Memory B cell (primary cell): ENCODE data around the gene CARD9.
"Not testable (repeated sequence)": the region's sequence is repeated elsewhere in the genome, so short reads cannot be mapped to it uniquely, and the experiment has no call there.

Experiments used
- ATAC-seq: fragments of 150-1000 bp; cut with Tn5 transposase; 2 replicates; pipeline ENCODE4 v1.10.0; 2021; ENCODE audit warnings: low read depth, mild to moderate bottlenecking, moderate library complexity
- DNase-seq, 2 donors: peaks; one replicate each; pipeline ENCODE4 v3.0.0; 2022; ENCODE audit warnings: low spot score in 2 of 2
- H3K27ac Mint-ChIP-seq: one replicate; pipeline ENCODE4 v1.8.0; 2022; ENCODE audit warnings: mild to moderate bottlenecking, moderate library complexity, mixed read lengths
- H3K27me3 Mint-ChIP-seq: one replicate; pipeline ENCODE4 v1.8.0; 2022; ENCODE audit warnings: mixed read lengths
- H3K36me3 Mint-ChIP-seq: one replicate; pipeline ENCODE4 v1.8.0; 2022; ENCODE audit warnings: mild to moderate bottlenecking, mixed read lengths
- H3K4me1 Mint-ChIP-seq: one replicate; pipeline ENCODE4 v1.8.0; 2022; ENCODE audit warnings: mixed read lengths
- H3K4me3 Mint-ChIP-seq: one replicate; pipeline ENCODE4 v1.8.0; 2022; ENCODE audit warnings: mild to moderate bottlenecking, moderate library complexity, mixed read lengths
- H3K9me3 Mint-ChIP-seq: one replicate; pipeline ENCODE4 v1.8.0; 2022; ENCODE audit warnings: mixed read lengths

CARD9 gene

GRCh38 chr9:136358888-136359287 is 14.6 kb downstream of the CARD9 start:
- ATAC-seq: no peak
- H3K36me3 Mint-ChIP-seq: peaks cover 1% of the 10 kb centered on the region

DNA sequence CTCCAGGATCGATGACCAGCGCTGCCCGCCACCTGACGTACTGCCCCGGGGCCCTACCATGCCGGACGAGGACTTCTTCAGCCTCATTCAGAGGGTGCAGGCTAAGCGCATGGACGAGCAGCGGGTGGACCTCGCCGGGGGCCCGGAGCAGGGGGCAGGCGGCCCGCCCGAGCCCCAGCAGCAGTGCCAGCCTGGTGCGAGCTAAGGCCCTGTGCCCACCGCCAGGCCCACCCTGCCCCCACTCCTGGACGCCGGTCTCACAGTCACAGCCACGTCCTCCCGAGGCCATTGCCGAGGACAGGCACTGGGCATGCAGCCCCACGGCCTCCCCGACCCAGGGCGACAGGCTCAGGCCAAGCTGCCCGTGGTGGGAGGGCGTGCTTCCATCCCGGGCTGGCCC is 15.5 kb downstream of the CARD9 start:
- no peak for DNase-seq
- no peak for ATAC-seq
- Mint-ChIP-seq H3K36me3 (peaks cover 1% of the 10 kb centered on the region), H3K27ac (no peak overlapping the region), H3K4me3 (no peak overlapping the region), H3K27me3 (peaks cover 6% of the 10 kb centered on the region), H3K9me3 (no peaks in the 10 kb centered on the region), H3K4me1 (peaks cover 4% of the 10 kb centered on the region)

More at GRCh38 chr9:136358888-136359287, 14.6 kb downstream of the CARD9 start:
- DNase-seq: no peak
- Mint-ChIP-seq H3K4me3 (no peak overlapping the region), H3K4me1 (peaks cover 4% of the 10 kb centered on the region), H3K27ac (no peak overlapping the region), H3K9me3 (no peaks in the 10 kb centered on the region), H3K27me3 (peaks cover 6% of the 10 kb centered on the region)

GRCh38 chr9:136357202-136357725 is 16.2 kb downstream of the CARD9 start:
- no peaks in the 10 kb centered on the region for H3K9me3 Mint-ChIP-seq
- DNase-seq (no peak), ATAC-seq (no peak)
- H3K4me1 Mint-ChIP-seq: peaks cover 4% of the 10 kb centered on the region
- no peak overlapping the region for H3K27ac Mint-ChIP-seq
- no peak overlapping the region for H3K4me3 Mint-ChIP-seq
- peaks cover 6% of the 10 kb centered on the region for H3K27me3 Mint-ChIP-seq
- no peaks in the 10 kb centered on the region for H3K36me3 Mint-ChIP-seq

DNA sequence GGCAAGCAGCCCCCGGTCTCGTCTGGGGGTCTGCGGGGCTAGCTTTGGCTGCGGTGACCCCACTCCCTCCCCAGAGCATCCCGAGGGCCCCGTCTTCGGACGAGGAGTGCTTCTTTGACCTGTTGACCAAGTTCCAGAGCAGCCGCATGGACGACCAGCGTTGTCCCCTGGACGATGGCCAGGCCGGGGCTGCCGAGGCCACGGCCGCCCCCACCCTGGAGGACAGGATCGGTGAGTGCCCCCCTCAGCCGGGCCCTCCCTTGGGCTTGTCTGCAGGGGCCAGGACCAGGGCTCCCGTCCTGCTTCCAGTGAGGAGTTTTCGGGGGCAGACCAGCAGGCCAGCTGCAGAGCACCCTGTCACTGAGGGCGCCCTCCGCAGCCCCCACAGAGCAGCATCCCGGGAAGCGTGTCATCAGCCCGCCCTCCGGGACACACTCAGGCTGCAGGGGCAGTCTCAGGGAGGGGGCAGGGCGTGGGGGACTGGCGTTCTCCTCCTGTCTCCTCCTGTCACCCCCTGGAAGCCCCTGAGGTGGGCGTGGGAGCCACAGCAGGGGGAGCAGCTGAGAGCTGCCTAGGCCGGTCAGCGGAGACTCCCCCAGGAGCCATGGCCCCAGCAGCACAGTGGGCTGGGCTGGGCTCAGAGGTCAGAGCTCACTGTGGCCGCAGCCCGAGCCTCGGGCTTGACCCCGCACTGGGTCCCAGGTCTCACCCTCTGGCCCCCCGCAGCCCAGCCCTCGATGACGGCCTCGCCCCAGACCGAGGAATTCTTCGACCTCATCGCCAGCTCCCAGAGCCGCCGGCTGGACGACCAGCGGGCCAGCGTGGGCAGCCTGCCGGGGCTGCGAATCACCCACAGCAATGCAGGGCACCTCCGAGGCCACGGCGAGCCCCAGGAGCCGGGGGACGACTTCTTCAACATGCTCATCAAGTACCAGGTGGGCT is 17.6 kb downstream of the CARD9 start:
- ATAC-seq (no peak), DNase-seq (no peak)
- Mint-ChIP-seq H3K4me1 (peaks cover 4% of the 10 kb centered on the region), H3K9me3 (no peaks in the 10 kb centered on the region), H3K27ac (no peak overlapping the region), H3K27me3 (peaks cover 6% of the 10 kb centered on the region), H3K4me3 (no peak overlapping the region), H3K36me3 (no peaks in the 10 kb centered on the region)

DNA sequence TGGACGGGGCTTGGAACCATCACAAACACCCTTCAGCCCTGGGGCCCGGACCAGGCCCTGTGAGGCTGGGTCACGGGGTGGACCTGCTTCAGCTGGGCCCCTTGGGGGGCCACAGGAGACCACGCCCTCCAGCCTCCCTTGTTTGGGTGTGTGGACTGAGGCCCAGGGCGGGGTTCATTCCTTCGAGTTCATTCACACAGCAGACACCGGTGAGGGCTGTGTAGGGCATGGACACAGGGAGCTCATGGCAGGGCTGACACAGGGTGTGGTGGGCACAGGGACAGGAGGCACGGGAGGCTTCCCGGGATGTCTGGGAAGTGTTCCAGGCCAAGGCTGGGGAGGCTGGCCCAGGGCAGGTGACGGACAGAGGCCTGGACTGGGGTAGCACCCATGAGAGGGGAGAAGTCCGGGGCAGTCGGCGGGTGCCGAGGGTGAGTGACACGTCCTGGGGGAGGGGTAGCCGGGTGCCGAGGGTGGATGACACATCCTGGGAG is 18.8 kb downstream of the CARD9 start:
- Mint-ChIP-seq H3K27ac (no peak overlapping the region), H3K27me3 (peaks cover 8% of the 10 kb centered on the region), H3K36me3 (no peaks in the 10 kb centered on the region), H3K4me3 (no peak overlapping the region), H3K9me3 (no peaks in the 10 kb centered on the region), H3K4me1 (peaks cover 4% of the 10 kb centered on the region)
- DNase-seq (no peak), ATAC-seq (no peak)

GRCh38 chr9:136353757-136354488 is 19.5 kb downstream of the CARD9 start:
- DNase-seq (no peak), ATAC-seq (no peak)
- peaks cover 4% of the 10 kb centered on the region for H3K4me1 Mint-ChIP-seq
- H3K4me3 Mint-ChIP-seq: no peak overlapping the region
- no peaks in the 10 kb centered on the region for H3K9me3 Mint-ChIP-seq
- H3K27me3 Mint-ChIP-seq: peaks cover 10% of the 10 kb centered on the region
- H3K27ac Mint-ChIP-seq: no peak overlapping the region
- H3K36me3 Mint-ChIP-seq: no peaks in the 10 kb centered on the region

- H3K4me3 Mint-ChIP-seq: no peak overlapping the region
- peaks cover 4% of the 10 kb centered on the region for H3K4me1 Mint-ChIP-seq
- no peak for DNase-seq
- ATAC-seq: no peak
- no peaks in the 10 kb centered on the region for H3K36me3 Mint-ChIP-seq
- H3K27me3 Mint-ChIP-seq: peaks cover 10% of the 10 kb centered on the region
- no peak overlapping the region for H3K27ac Mint-ChIP-seq
- no peaks in the 10 kb centered on the region for H3K9me3 Mint-ChIP-seq
These were observed 20.4 kb downstream of the CARD9 start for GRCh38 chr9:136353088-136353487.

- Mint-ChIP-seq H3K36me3 (no peaks in the 10 kb centered on the region), H3K9me3 (no peaks in the 10 kb centered on the region), H3K4me1 (peaks cover 4% of the 10 kb centered on the region), H3K27me3 (peaks cover 10% of the 10 kb centered on the region), H3K4me3 (no peak overlapping the region), H3K27ac (no peak overlapping the region)
- ATAC-seq (peak; percentile 20), DNase-seq (no peak)
These were observed 20.8 kb downstream of the CARD9 start for GRCh38 chr9:136352682-136353081.

- H3K4me3 Mint-ChIP-seq, H3K27ac Mint-ChIP-seq: not testable (repeated sequence)
These were observed 21.6 kb downstream of the CARD9 start for GRCh38 chr9:136351868-136352267.

GRCh38 chr9:136351252-136351800 is 22.1 kb downstream of the CARD9 start:
- Mint-ChIP-seq H3K27ac (no peak overlapping the region), H3K4me3 (no peak overlapping the region), H3K27me3 (peaks cover 9% of the 10 kb centered on the region), H3K36me3 (no peaks in the 10 kb centered on the region), H3K9me3 (no peaks in the 10 kb centered on the region), H3K4me1 (peaks cover 4% of the 10 kb centered on the region)
- ATAC-seq (no peak), DNase-seq (no peak)

More at GRCh38 chr9:136351868-136352267, 21.6 kb downstream of the CARD9 start:
- not testable (repeated sequence) for H3K4me1 Mint-ChIP-seq, H3K9me3 Mint-ChIP-seq, DNase-seq, ATAC-seq, H3K36me3 Mint-ChIP-seq
- H3K27me3 Mint-ChIP-seq: peaks cover 10% of the 10 kb centered on the region

GRCh38 chr9:136349546-136349945 is 23.9 kb downstream of the CARD9 start:
- DNase-seq (no peak), ATAC-seq (no peak)
- Mint-ChIP-seq H3K4me1 (peaks cover under 1% of the 10 kb centered on the region), H3K27ac (no peak overlapping the region), H3K27me3 (peaks cover 7% of the 10 kb centered on the region), H3K4me3 (no peak overlapping the region), H3K36me3 (no peaks in the 10 kb centered on the region), H3K9me3 (no peaks in the 10 kb centered on the region)

DNA sequence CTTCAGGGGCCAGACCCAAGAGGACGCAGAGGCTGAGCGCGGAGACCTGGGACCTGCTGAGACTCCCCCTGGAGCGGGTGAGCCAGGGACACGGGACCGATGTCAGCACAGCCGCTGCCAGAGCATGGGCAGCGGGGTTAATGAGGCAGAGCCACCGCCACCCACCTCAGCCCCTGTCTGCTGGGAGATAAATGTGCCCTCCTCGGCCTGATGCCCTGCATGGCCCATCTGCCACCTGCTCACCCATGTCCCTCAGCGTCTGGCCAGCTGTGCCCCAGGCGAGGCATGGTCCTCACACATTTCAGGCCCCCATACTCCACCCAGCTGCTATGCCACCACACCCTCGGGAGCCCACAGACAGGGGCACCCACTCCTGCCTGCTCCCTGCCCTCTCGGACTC is 24.8 kb downstream of the CARD9 start:
- DNase-seq (no peak), ATAC-seq (no peak)
- no peak overlapping the region for H3K4me3 Mint-ChIP-seq
- H3K27me3 Mint-ChIP-seq: peaks cover 9% of the 10 kb centered on the region
- no peaks in the 10 kb centered on the region for H3K9me3 Mint-ChIP-seq
- H3K27ac Mint-ChIP-seq: no peak overlapping the region
- no peaks in the 10 kb centered on the region for H3K4me1 Mint-ChIP-seq
- H3K36me3 Mint-ChIP-seq: no peaks in the 10 kb centered on the region

DNA sequence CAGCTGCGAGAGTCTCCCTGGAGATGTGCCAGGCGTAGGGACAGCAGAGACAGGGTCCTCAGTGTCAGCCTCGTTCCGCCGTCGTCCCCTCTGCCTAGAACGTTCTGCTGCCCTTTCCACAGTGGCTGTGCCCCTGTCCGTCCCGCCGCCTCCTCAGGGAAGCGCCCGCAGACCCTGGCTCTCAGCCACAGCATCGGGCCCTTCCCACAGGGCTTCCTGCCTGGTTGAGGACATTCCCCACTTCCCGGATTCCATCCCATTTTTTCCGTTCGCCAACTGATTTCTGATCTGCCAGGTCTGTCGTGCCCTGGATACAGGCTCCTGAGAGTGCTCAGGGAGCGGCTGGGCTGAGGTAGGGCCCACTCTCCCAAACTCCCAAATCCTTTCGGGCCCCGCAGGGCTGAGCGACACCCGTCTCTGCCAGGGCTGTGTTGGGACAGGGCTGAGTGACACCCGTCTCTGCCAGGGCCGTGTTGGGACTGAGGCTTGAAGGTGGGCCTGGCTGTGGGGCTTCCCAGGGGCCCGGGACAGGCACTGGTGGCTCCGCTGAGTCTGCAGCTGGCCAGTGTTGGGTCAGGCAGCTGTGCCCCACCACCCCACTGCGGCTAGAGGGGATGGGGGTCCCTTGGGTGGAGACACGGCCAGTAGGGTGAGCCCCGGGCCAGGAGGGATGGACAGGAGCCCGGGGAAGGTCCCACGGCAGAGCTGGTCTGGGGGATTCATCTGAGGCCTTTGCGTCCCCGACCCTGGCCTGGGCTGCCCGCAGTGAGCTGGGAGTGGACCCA is 25.8 kb downstream of the CARD9 start:
- Mint-ChIP-seq H3K4me1 (no peaks in the 10 kb centered on the region), H3K9me3 (no peaks in the 10 kb centered on the region), H3K27me3 (peaks cover 9% of the 10 kb centered on the region), H3K4me3 (no peak overlapping the region), H3K36me3 (no peaks in the 10 kb centered on the region), H3K27ac (no peak overlapping the region)
- DNase-seq (no peak), ATAC-seq (no peak)
